ENCODE results near the gene GJA9.

GRCh38 chr1:38872401-38873026 lies 8.9 kb downstream of the GJA9 start:
- no peak for TF ChIP-seq CTCF (IDR thresholded peaks at IDR 0.05)
- no peak for TF ChIP-seq EP300 (IDR thresholded peaks at IDR 0.05)
- no peak for TF ChIP-seq POLR2A (IDR thresholded peaks at IDR 0.05; ENCODE audit: low read depth)
- no peak for TF ChIP-seq POLR2AphosphoS5 (IDR thresholded peaks at IDR 0.05)

Measured in esophagus muscularis mucosa (tissue), 4 donors.